ENCODE measurements around the gene KRR1. TPM values are rescaled to one million over a fixed set of nuclear protein-coding genes. Genes with fewer than 3 reads are reported as not detected.

KRR1 gene
- total and polyA plus RNA-seq, 4 donors: 3.8 to 42.5 (median 28.2) TPM

- no peak overlapping the region for H3K4me3 ChIP-seq (ENCODE audit: low read length in 2 of 2)
- no peaks in the 10 kb centered on the region for H3K9me3 ChIP-seq (ENCODE audit: control insufficient read depth, low read length)
- H3K36me3 ChIP-seq (ENCODE audit: control insufficient read depth in 1 of 2, insufficient read depth in 2 of 2, low read length in 1 of 2): peaks cover 0 to 6% of the 10 kb centered on the region in 2 donors
- intact Hi-C loops (cut with DNase I): loop anchor here in 1 of 2 donors (5.0 kb wide), 1 partner anchor 175 kb away; the partner anchor contains the start of genes CAPS2 and GLIPR1L1
- H3K4me1 ChIP-seq (ENCODE audit: control insufficient read depth in 1 of 2, insufficient read depth in 2 of 2, low read length in 2 of 2): no peaks in the 10 kb centered on the region
- H3K27me3 ChIP-seq (ENCODE audit: control insufficient read depth in 1 of 2, insufficient read depth in 2 of 2, low read length in 1 of 2): no peaks in the 10 kb centered on the region
- H3K27ac ChIP-seq (ENCODE audit: low read depth in 1 of 2, low read length in 2 of 2): no peak overlapping the region
- DNase-seq (no peak), ATAC-seq (ENCODE audit: low FRiP score) (no peak)
- 84 to 89% methylated on average over 2 of the region's 2 CpGs for WGBS, 2 donors
Observed at GRCh38 chr12:75507086-75507485, 4.3 kb downstream of the KRR1 start.

- no peaks in the 10 kb centered on the region for H3K9me3 ChIP-seq (ENCODE audit: control insufficient read depth, low read length)
- intact Hi-C loops (cut with DNase I): loop anchor here in 1 of 2 donors (5.0 kb wide), 1 partner anchor 174 kb away; the partner anchor contains the start of genes CAPS2 and GLIPR1L1
- DNase-seq (no peak), ATAC-seq (ENCODE audit: low FRiP score) (no peak)
- H3K4me3 ChIP-seq (ENCODE audit: low read length in 2 of 2): no peak overlapping the region
- 50 to 59% methylated on average over 2 of the region's 2 CpGs for WGBS, 2 donors
- no peak overlapping the region for H3K27ac ChIP-seq (ENCODE audit: low read depth in 1 of 2, low read length in 2 of 2)
- H3K4me1 ChIP-seq (ENCODE audit: control insufficient read depth in 1 of 2, insufficient read depth in 2 of 2, low read length in 2 of 2): no peaks in the 10 kb centered on the region
- no peaks in the 10 kb centered on the region for H3K27me3 ChIP-seq (ENCODE audit: control insufficient read depth in 1 of 2, insufficient read depth in 2 of 2, low read length in 1 of 2)
- peaks cover 0 to 6% of the 10 kb centered on the region in 2 donors for H3K36me3 ChIP-seq (ENCODE audit: control insufficient read depth in 1 of 2, insufficient read depth in 2 of 2, low read length in 1 of 2)
Observed at GRCh38 chr12:75505706-75506312, 5.6 kb downstream of the KRR1 start.

GRCh38 chr12:75503866-75504265 is 7.5 kb downstream of the KRR1 start:
- no peak for ATAC-seq (ENCODE audit: low FRiP score)
- Histone ChIP-seq H3K36me3 (ENCODE audit: control insufficient read depth in 1 of 2, insufficient read depth in 2 of 2, low read length in 1 of 2) (peaks cover 0 to 6% of the 10 kb centered on the region in 2 donors), H3K4me1 (ENCODE audit: control insufficient read depth in 1 of 2, insufficient read depth in 2 of 2, low read length in 2 of 2) (no peaks in the 10 kb centered on the region), H3K4me3 (ENCODE audit: low read length in 2 of 2) (no peak overlapping the region), H3K9me3 (ENCODE audit: control insufficient read depth, low read length) (no peaks in the 10 kb centered on the region), H3K27ac (ENCODE audit: low read depth in 1 of 2, low read length in 2 of 2) (no peak overlapping the region), H3K27me3 (ENCODE audit: control insufficient read depth in 1 of 2, insufficient read depth in 2 of 2, low read length in 1 of 2) (no peaks in the 10 kb centered on the region)
- WGBS, 2 donors: 59 to 70% methylated on average over 3 of the region's 3 CpGs
- intact Hi-C loops (cut with DNase I): loop anchor here in 1 of 2 donors (5.0 kb wide), 1 partner anchor 172 kb away; the partner anchor contains the start of genes CAPS2 and GLIPR1L1
- no peak for DNase-seq

GRCh38 chr12:75503459-75503858 is 8.0 kb downstream of the KRR1 start:
- DNase-seq: no peak
- no peaks in the 10 kb centered on the region for H3K4me1 ChIP-seq (ENCODE audit: control insufficient read depth in 1 of 2, insufficient read depth in 2 of 2, low read length in 2 of 2)
- intact Hi-C loops (cut with DNase I): loop anchor here in 1 of 2 donors (5.0 kb wide), 1 partner anchor 171 kb away; the partner anchor contains the start of genes CAPS2 and GLIPR1L1
- H3K27me3 ChIP-seq (ENCODE audit: control insufficient read depth in 1 of 2, insufficient read depth in 2 of 2, low read length in 1 of 2): no peaks in the 10 kb centered on the region
- WGBS, 2 donors: 54 to 65% methylated on average over 3 of the region's 3 CpGs
- H3K36me3 ChIP-seq (ENCODE audit: control insufficient read depth in 1 of 2, insufficient read depth in 2 of 2, low read length in 1 of 2): peaks cover 0 to 6% of the 10 kb centered on the region in 2 donors
- no peak overlapping the region for H3K4me3 ChIP-seq (ENCODE audit: low read length in 2 of 2)
- no peaks in the 10 kb centered on the region for H3K9me3 ChIP-seq (ENCODE audit: control insufficient read depth, low read length)
- H3K27ac ChIP-seq (ENCODE audit: low read depth in 1 of 2, low read length in 2 of 2): no peak overlapping the region
- no peak for ATAC-seq (ENCODE audit: low FRiP score)

GRCh38 chr12:75491169-75491568 is 20.2 kb downstream of the KRR1 start:
- Histone ChIP-seq H3K9me3 (ENCODE audit: control insufficient read depth, low read length) (no peaks in the 10 kb centered on the region), H3K4me3 (ENCODE audit: low read length in 2 of 2) (no peak overlapping the region), H3K27me3 (ENCODE audit: control insufficient read depth in 1 of 2, insufficient read depth in 2 of 2, low read length in 1 of 2) (no peaks in the 10 kb centered on the region), H3K36me3 (ENCODE audit: control insufficient read depth in 1 of 2, insufficient read depth in 2 of 2, low read length in 1 of 2) (peaks cover 0 to 8% of the 10 kb centered on the region in 2 donors), H3K27ac (ENCODE audit: low read depth in 1 of 2, low read length in 2 of 2) (no peak overlapping the region), H3K4me1 (ENCODE audit: control insufficient read depth in 1 of 2, insufficient read depth in 2 of 2, low read length in 2 of 2) (peaks cover 5 to 9% of the 10 kb centered on the region in 2 donors)
- WGBS, 2 donors: 73 to 77% methylated on average over 2 of the region's 2 CpGs
- intact Hi-C loops (cut with DNase I): no loop called here
- ATAC-seq (ENCODE audit: low FRiP score): no peak
- no peak for DNase-seq

GRCh38 chr12:75489613-75490210 is 21.7 kb downstream of the KRR1 start:
- Histone ChIP-seq H3K9me3 (ENCODE audit: control insufficient read depth, low read length) (no peaks in the 10 kb centered on the region), H3K4me3 (ENCODE audit: low read length in 2 of 2) (peak overlapping the region in 1 of 2 donors; percentile 18), H3K27ac (ENCODE audit: low read depth in 1 of 2, low read length in 2 of 2) (peak overlapping the region; percentile 70 to 78), H3K4me1 (ENCODE audit: control insufficient read depth in 1 of 2, insufficient read depth in 2 of 2, low read length in 2 of 2) (peaks cover 5 to 12% of the 10 kb centered on the region in 2 donors), H3K27me3 (ENCODE audit: control insufficient read depth in 1 of 2, insufficient read depth in 2 of 2, low read length in 1 of 2) (no peaks in the 10 kb centered on the region), H3K36me3 (ENCODE audit: control insufficient read depth in 1 of 2, insufficient read depth in 2 of 2, low read length in 1 of 2) (peaks cover 0 to 8% of the 10 kb centered on the region in 2 donors)
- WGBS, 2 donors: 21 to 24% methylated on average over 7 of the region's 7 CpGs
- intact Hi-C loops (cut with DNase I): no loop called here
- DNase-seq (no peak), ATAC-seq (ENCODE audit: low FRiP score) (no peak)

- intact Hi-C loops (cut with DNase I): no loop called here
- Histone ChIP-seq H3K9me3 (ENCODE audit: control insufficient read depth, low read length) (no peaks in the 10 kb centered on the region), H3K27ac (ENCODE audit: low read depth in 1 of 2, low read length in 2 of 2) (peak overlapping the region in 1 of 2 donors; percentile 70), H3K36me3 (ENCODE audit: control insufficient read depth in 1 of 2, insufficient read depth in 2 of 2, low read length in 1 of 2) (peaks cover 0 to 8% of the 10 kb centered on the region in 2 donors), H3K4me1 (ENCODE audit: control insufficient read depth in 1 of 2, insufficient read depth in 2 of 2, low read length in 2 of 2) (peaks cover 5 to 12% of the 10 kb centered on the region in 2 donors), H3K27me3 (ENCODE audit: control insufficient read depth in 1 of 2, insufficient read depth in 2 of 2, low read length in 1 of 2) (no peaks in the 10 kb centered on the region), H3K4me3 (ENCODE audit: low read length in 2 of 2) (no peak overlapping the region)
- DNase-seq (no peak), ATAC-seq (ENCODE audit: low FRiP score) (no peak)
- 72 to 79% methylated on average over 2 of the region's 2 CpGs for WGBS, 2 donors
Observed at GRCh38 chr12:75489187-75489586, 22.2 kb downstream of the KRR1 start.

GRCh38 chr12:75488553-75488952 is 22.9 kb downstream of the KRR1 start:
- Histone ChIP-seq H3K4me1 (ENCODE audit: control insufficient read depth in 1 of 2, insufficient read depth in 2 of 2, low read length in 2 of 2) (peaks cover 5 to 12% of the 10 kb centered on the region in 2 donors), H3K27me3 (ENCODE audit: control insufficient read depth in 1 of 2, insufficient read depth in 2 of 2, low read length in 1 of 2) (no peaks in the 10 kb centered on the region), H3K4me3 (ENCODE audit: low read length in 2 of 2) (no peak overlapping the region), H3K9me3 (ENCODE audit: control insufficient read depth, low read length) (no peaks in the 10 kb centered on the region), H3K36me3 (ENCODE audit: control insufficient read depth in 1 of 2, insufficient read depth in 2 of 2, low read length in 1 of 2) (peaks cover 0 to 7% of the 10 kb centered on the region in 2 donors), H3K27ac (ENCODE audit: low read depth in 1 of 2, low read length in 2 of 2) (no peak overlapping the region)
- ATAC-seq (ENCODE audit: low FRiP score) (no peak), DNase-seq (peak; percentile 56 to 73)
- intact Hi-C loops (cut with DNase I): no loop called here

- ATAC-seq (ENCODE audit: low FRiP score): no peak
- H3K9me3 ChIP-seq (ENCODE audit: control insufficient read depth, low read length): no peaks in the 10 kb centered on the region
- WGBS, 2 donors: 94 to 96% methylated on average over 4 of the region's 4 CpGs
- intact Hi-C loops (cut with DNase I): no loop called here
- no peak for DNase-seq
- peak overlapping the region in 1 of 2 donors; percentile 3 for H3K27ac ChIP-seq (ENCODE audit: low read depth in 1 of 2, low read length in 2 of 2)
- no peaks in the 10 kb centered on the region for H3K27me3 ChIP-seq (ENCODE audit: control insufficient read depth in 1 of 2, insufficient read depth in 2 of 2, low read length in 1 of 2)
- peaks cover 5 to 12% of the 10 kb centered on the region in 2 donors for H3K4me1 ChIP-seq (ENCODE audit: control insufficient read depth in 1 of 2, insufficient read depth in 2 of 2, low read length in 2 of 2)
- H3K4me3 ChIP-seq (ENCODE audit: low read length in 2 of 2): no peak overlapping the region
- H3K36me3 ChIP-seq (ENCODE audit: control insufficient read depth in 1 of 2, insufficient read depth in 2 of 2, low read length in 1 of 2): peaks cover 0 to 6% of the 10 kb centered on the region in 2 donors
Observed at GRCh38 chr12:75487308-75487707, 24.1 kb downstream of the KRR1 start.

All from aorta (tissue), 5 donors.